Neural progenitor cell (in vitro differentiated cells): ENCODE results near the gene MADD.

Experiments used
- CTCF ChIP-seq: fragments of 200-600 bp; sonication (generic); IDR thresholded peaks from 2 replicates; pipeline ENCODE4 v1.5.1; 2017; ENCODE audit warnings: antibody characterized with exemption, mild to moderate bottlenecking
- EZH2 ChIP-seq: fragments of 200-600 bp; sonication (generic); IDR thresholded peaks from 2 replicates; pipeline ENCODE4 v1.6.1; 2017; ENCODE audit warnings: antibody characterized with exemption, mild to moderate bottlenecking, moderate library complexity
- EZH2phosphoT487 ChIP-seq: fragments of 200-600 bp; sonication (generic); IDR thresholded peaks from 2 replicates; pipeline ENCODE4 v1.6.1; 2017; ENCODE audit warnings: antibody characterized with exemption

- TF ChIP-seq CTCF (no peak), EZH2phosphoT487 (no peak), EZH2 (no peak)
Observed at GRCh38 chr11:47234669-47235100, 35.2 kb upstream of the MADD start.
